Heart left ventricle (tissue), 16 donors: ENCODE data around the gene RACGAP1. TPM values are rescaled to one million over a fixed set of nuclear protein-coding genes. Genes with fewer than 3 reads are reported as not detected.
A peak's percentile ranks its signal among the peaks of the same experiment; 100 is the strongest.

Experiments
- ATAC-seq, 4 donors: fragments of 200-7000 bp; cut with Tn5 transposase; one replicate each; pipeline ENCODE4 v1.9.1; 2020 to 2022; ENCODE audit warnings: moderate library complexity in 4 of 4, mild to moderate bottlenecking in 3 of 4, moderate number of reproducible peaks in 1 of 4
- DNase-seq, 5 donors: peaks; one replicate each; pipeline ENCODE4 v3.0.0-alpha.2; 2020
- H3K27ac ChIP-seq, 12 donors: fragments of 200-600 bp; sonication (generic) in 4 of 12; one replicate each; pipeline versions ENCODE4 v1.5.0 to v1.8.0; 2016 to 2022; ENCODE audit warnings: mild to moderate bottlenecking in 2 of 12
- H3K27me3 ChIP-seq, 9 donors: fragments of 200-600 bp; sonication (generic) in 2 of 9; one replicate each; pipeline versions ENCODE4 v1.5.1 to v1.8.0; 2016 to 2022; ENCODE audit warnings: mild to moderate bottlenecking in 3 of 9
- H3K36me3 ChIP-seq, 9 donors: fragments of 200-600 bp; sonication (generic) in 2 of 9; one replicate each; pipeline versions ENCODE4 v1.5.0 to v1.8.0; 2018 to 2022; ENCODE audit warnings: mild to moderate bottlenecking in 2 of 9
- H3K4me1 ChIP-seq, 12 donors: fragments of 200-600 bp; sonication (generic) in 4 of 12; one replicate each; pipeline versions ENCODE4 v1.5.0 to v1.8.0; 2016 to 2022; ENCODE audit warnings: mild to moderate bottlenecking in 3 of 12
- H3K4me3 ChIP-seq, 12 donors: fragments of 200-600 bp; sonication (generic) in 4 of 12; one replicate each; pipeline versions ENCODE4 v1.5.0 to v1.8.0; 2017 to 2022; ENCODE audit warnings: mild to moderate bottlenecking in 9 of 12, moderate library complexity in 4 of 12
- H3K9me3 ChIP-seq, 12 donors: fragments of 200-600 bp; sonication (generic) in 4 of 12; one replicate each; pipeline versions ENCODE4 v1.5.0 to v1.8.0; 2016 to 2022; ENCODE audit warnings: mild to moderate bottlenecking in 1 of 12
- POLR2A ChIP-seq, 2 donors: fragments of 450-650 bp; IDR thresholded peaks; one replicate each; pipeline ENCODE4 v1.6.1; 2017; ENCODE audit warnings: antibody characterized with exemption in 2 of 2, mild to moderate bottlenecking in 2 of 2, moderate library complexity in 2 of 2
- WGBS, 4 donors: extraction: QIAGEN DNeasy Blood & Tissue Kit in 2 of 4; methylation state at CpG; one replicate each; pipeline versions ENCODE4 v1.1.5 to v1.1.7; 2013 to 2018; 5-methylcytosine and 5-hydroxymethylcytosine counted together
- intact Hi-C, 10 donors: fragments of 100-400 bp; cut with DNase I; formaldehyde crosslinking; loops; one replicate each; pipeline versions ENCODE4 v1.11.1 to v1.14.2; 2022
- polyA plus RNA-seq, 2 donors: library from polyadenylated mRNA; stranded (reverse); fragments of 200-250 nt; gene quantifications; one replicate each; pipeline ENCODE4 v1.2.3, GENCODE V29; 2013
- total RNA-seq, 9 donors: library from RNA; depleted of rRNA in 2 of 9; stranded (reverse); fragments of >200 nt in 2 of 9; fragmentation: NEBNext Ultra II Directional in 3 of 9; extraction: Animal tissue kit (Norgen Biotek cat#: 25700) in 3 of 9; gene quantifications; one replicate each; pipeline versions ENCODE4 v1.1.0 to v1.2.4, GENCODE V29; 2016 to 2023
- TF ChIP-seq, protein P1 (sequence below), 12 donors: fragments of 200-600 bp; sonication (generic) in 4 of 12; IDR thresholded peaks; one replicate each; pipeline versions ENCODE4 v1.5.0 to v1.8.0; 2018 to 2022; ENCODE audit warnings: antibody characterized with exemption in 12 of 12, mild to moderate bottlenecking in 5 of 12
- donor health status: ischemic (EF 13 %, LVEDD 7.1; RV severe dilation, severe dysfunction).
- donor health status: healthy with polysubstance abuse.
- donor health status: DM: no; HTN: yes; CAD: no.
- donor health status: DM: no; HTN: no; CAD: no.
- donor health status: ischemic (EF 25% LVEDD 6.9; RV normal size, moderate dysfunction).
- donor health status: ischemic (EF 25% LVEDD 5.7; RV mildly dilated, moderate dysfunction).
- donor health status: healthy.
- donor health status: DM: yes; HTN: yes; CAD: no.
- donor health status: ischemic (EF 35%, LVEDD 5.7; RV mildly dilated, moderate dysfunction).
- donor health status: nonischemic (EF 11% LVEDD 7.7; RV severe dilation, severe dysfunction).
- donor health status: DM: yes; HTN: yes; CAD: no.
- donor health status: PGD.
- donor health status: ischemic (EF 29% LVEDD 5.4; RV normal size, mild dysfunction).
- donor health status: nonischemic (EF 23%, LVEDD 6.1; RV moderate dilation, normal function).

Gene RACGAP1
- total and polyA plus RNA-seq, 11 donors, result 0.91 to 17.8 (median 5.2) TPM

DNA sequence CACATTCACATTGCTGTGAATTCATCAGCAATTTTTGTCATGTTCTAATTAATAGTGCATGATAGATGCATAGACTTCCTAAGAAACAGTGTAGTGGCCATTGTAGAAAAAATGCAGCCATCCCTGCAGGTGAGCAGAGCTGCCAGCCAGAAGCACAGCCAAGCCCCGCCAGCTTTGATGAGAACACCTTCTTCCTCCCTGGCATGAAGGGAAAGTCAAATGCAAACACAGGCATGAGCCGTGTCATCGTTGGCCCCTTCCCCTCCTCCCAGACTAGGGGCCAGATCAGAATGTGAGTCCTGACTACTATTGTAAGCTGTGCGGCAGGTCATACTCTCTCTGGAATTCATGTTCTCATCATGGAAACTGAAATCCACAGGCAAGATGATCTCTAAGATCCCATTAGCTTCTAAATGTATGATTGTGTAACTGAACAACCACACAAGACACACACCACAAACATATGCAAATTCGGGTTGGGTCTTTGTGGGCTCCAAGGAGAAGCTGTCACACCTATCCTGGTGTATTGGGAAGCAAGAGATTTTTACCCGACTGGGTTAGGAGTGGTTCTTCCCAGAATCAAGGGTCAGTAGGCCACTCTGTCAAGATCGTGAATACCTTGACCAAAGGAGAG lies 77.6 kb downstream of the RACGAP1 start:
- Histone ChIP-seq H3K4me3 (no peak overlapping the region), H3K4me1 (peaks cover 0 to 19% (median 5%) of the 10 kb centered on the region in 12 donors), H3K27ac (no peak overlapping the region), H3K27me3 (peaks cover 0 to 8% (median 0%) of the 10 kb centered on the region in 9 donors), H3K9me3 (no peaks in the 10 kb centered on the region), H3K36me3 (no peaks in the 10 kb centered on the region)
- intact Hi-C loops, result loop anchor here in 4 of 10 donors (5.0 to 10.0 kb wide), 2 partner anchors 73 to 80 kb away; no protein-coding TSS in a partner anchor
- ATAC-seq (no peak), DNase-seq (no peak)
- WGBS, 4 donors, result 83 to 86% (median 83%) methylated on average over 7 of the region's 7 CpGs
- TF ChIP-seq POLR2A (IDR thresholded peaks at IDR 0.05), result no peak
- TF ChIP-seq, protein P1, sequence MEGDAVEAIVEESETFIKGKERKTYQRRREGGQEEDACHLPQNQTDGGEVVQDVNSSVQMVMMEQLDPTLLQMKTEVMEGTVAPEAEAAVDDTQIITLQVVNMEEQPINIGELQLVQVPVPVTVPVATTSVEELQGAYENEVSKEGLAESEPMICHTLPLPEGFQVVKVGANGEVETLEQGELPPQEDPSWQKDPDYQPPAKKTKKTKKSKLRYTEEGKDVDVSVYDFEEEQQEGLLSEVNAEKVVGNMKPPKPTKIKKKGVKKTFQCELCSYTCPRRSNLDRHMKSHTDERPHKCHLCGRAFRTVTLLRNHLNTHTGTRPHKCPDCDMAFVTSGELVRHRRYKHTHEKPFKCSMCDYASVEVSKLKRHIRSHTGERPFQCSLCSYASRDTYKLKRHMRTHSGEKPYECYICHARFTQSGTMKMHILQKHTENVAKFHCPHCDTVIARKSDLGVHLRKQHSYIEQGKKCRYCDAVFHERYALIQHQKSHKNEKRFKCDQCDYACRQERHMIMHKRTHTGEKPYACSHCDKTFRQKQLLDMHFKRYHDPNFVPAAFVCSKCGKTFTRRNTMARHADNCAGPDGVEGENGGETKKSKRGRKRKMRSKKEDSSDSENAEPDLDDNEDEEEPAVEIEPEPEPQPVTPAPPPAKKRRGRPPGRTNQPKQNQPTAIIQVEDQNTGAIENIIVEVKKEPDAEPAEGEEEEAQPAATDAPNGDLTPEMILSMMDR (IDR thresholded peaks at IDR 0.05), result no peak

DNA sequence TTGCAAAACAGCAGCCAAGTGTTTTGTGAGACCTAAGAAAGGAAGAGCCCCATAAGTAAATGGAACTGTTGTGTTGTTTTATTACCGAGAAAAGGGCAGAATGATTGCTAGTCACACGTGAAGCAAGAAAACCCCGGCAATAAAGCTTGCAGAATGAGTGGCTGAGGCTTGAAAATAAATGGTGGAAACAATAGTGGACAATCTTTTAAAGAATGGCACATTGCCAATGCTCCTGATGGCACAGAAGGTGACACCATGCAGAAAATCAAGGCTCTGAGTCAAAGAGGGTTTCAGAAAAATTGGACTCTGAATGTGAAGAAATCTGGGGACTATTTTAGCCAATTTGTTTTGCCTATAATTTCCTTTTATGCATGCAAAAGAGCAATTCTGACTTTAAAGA lies 78.8 kb downstream of the RACGAP1 start:
- WGBS, 4 donors, result 83 to 90% (median 85%) methylated on average over 3 of the region's 3 CpGs
- Histone ChIP-seq H3K27ac (no peak overlapping the region), H3K36me3 (no peaks in the 10 kb centered on the region), H3K4me3 (no peak overlapping the region), H3K27me3 (peaks cover 0 to 7% (median 0%) of the 10 kb centered on the region in 9 donors), H3K4me1 (peaks cover 0 to 13% (median 5%) of the 10 kb centered on the region in 12 donors), H3K9me3 (no peaks in the 10 kb centered on the region)
- DNase-seq (no peak), ATAC-seq (no peak)
- no peak for TF ChIP-seq POLR2A (IDR thresholded peaks at IDR 0.05)
- intact Hi-C loops, result loop anchor here in 4 of 10 donors (5.0 to 10.0 kb wide), 2 partner anchors 72 to 79 kb away; no protein-coding TSS in a partner anchor

DNA sequence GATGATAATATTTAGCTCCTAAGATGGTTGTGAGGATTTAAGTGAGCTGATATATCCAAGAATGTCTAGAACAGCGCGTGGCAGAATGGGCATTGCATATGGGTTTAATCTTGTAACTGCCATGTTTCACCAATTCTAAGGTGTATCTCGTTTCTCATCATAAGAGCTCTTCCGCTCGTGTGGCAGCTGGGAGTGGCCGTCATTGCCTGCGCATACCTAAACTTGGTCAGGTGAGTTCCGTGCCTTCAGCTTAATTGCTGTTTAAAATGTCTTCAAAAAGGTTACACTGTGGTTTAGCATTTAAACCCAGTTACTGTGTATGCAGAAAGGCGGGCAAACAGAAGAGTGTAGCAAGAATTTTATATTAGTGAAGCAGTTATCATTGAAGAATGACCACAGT lies 79.2 kb downstream of the RACGAP1 start:
- peak overlapping the region in 2 of 12 donors; percentile 7 to 49 for H3K27ac ChIP-seq

DNA sequence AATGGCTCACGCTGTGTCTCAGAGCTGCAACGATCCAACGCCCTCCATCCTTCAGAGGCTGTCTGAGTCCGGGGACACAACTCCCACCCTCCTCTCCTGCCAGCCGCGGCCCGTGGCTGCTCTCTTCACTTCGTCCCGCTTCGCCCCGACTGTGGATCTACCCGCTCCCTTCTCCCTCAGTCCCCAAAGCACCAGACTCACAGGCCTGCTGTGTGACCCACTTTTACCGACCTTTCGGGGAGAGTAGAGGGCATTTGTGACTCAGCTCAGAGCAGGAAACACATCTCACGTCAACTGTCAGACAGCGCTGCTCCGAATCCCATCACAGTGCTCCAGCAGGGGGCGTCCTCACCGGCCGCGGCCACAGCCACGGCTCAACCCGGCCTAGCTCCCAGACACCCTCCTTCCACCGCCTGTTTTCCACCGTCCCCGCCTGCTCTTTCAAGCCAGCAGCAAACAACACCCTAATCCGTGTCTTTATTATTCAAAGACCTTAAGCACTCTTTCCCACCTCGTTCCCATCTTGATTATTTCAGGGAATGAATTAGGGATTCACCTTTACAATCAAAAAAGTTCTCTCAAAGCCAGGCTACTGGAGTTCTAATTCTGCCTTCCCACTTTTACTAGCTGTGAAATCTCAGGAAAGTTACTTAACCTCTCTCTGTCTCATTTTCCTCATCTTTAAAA lies 79.8 kb downstream of the RACGAP1 start:
- 9 to 16% (median 13%) methylated on average over 28 of the region's 28 CpGs for WGBS, 4 donors
- H3K9me3 ChIP-seq, result no peaks in the 10 kb centered on the region
- ATAC-seq, result peak; percentile 92 to 97 (median 96)
- peaks cover 0 to 2% (median 0%) of the 10 kb centered on the region in 9 donors for H3K27me3 ChIP-seq
- H3K36me3 ChIP-seq, result no peaks in the 10 kb centered on the region
- H3K27ac ChIP-seq, result peak overlapping the region in 6 of 12 donors; percentile 18 to 63 (median 45)
- peak; percentile 73 to 92 (median 85) for DNase-seq
- TF ChIP-seq POLR2A (IDR thresholded peaks at IDR 0.05), result no peak
- TF ChIP-seq, protein P1 (IDR thresholded peaks at IDR 0.05), result peak; percentile 86 to 98 (median 90)
- peak overlapping the region in 9 of 12 donors; percentile 19 to 51 (median 39) for H3K4me3 ChIP-seq
- H3K4me1 ChIP-seq, result peaks cover 0 to 13% (median 5%) of the 10 kb centered on the region in 12 donors
- intact Hi-C loops, result loop anchor here in 6 of 10 donors (1.0 to 10.0 kb wide), 4 partner anchors 71 to 78 kb away; no protein-coding TSS in a partner anchor

More for the DNA sequence above, 79.2 kb downstream of the RACGAP1 start:
- Histone ChIP-seq H3K36me3 (no peaks in the 10 kb centered on the region), H3K9me3 (no peaks in the 10 kb centered on the region), H3K27me3 (peaks cover 0 to 7% (median 0%) of the 10 kb centered on the region in 9 donors), H3K4me3 (no peak overlapping the region), H3K4me1 (peaks cover 0 to 13% (median 5%) of the 10 kb centered on the region in 12 donors)
- ATAC-seq, result no peak
- no peak for TF ChIP-seq POLR2A (IDR thresholded peaks at IDR 0.05)
- TF ChIP-seq, protein P1 (IDR thresholded peaks at IDR 0.05), result no peak
- intact Hi-C loops, result loop anchor here in 4 of 10 donors (5.0 to 10.0 kb wide), 2 partner anchors 71 to 79 kb away; no protein-coding TSS in a partner anchor
- WGBS, 4 donors, result 89 to 95% (median 91%) methylated on average over 9 of the region's 9 CpGs
- DNase-seq, result no peak
